Neural cell (in vitro differentiated cells): Measurements from ENCODE around the gene FTCD. TPM values are rescaled to one million over a fixed set of nuclear protein-coding genes. Genes with fewer than 3 reads are reported as not detected.
A peak's percentile ranks its signal among the peaks of the same experiment; 100 is the strongest.
"Not testable (repeated sequence)": the region's sequence is repeated elsewhere in the genome, so short reads cannot be mapped to it uniquely, and the experiment has no call there.

Experiments
- H2AFZ ChIP-seq: fragments of 200-600, 300-800 bp; sonication (generic), shearing (Covaris generic); 2 replicates; pipeline ENCODE4 v1.6.0; 2014; ENCODE audit warnings: low read depth, mild to moderate bottlenecking, antibody characterized with exemption, low read length, moderate library complexity
- H3F3A ChIP-seq: fragments of 200-600 bp; shearing (Covaris generic); 2 replicates; pipeline ENCODE4 v1.6.1; 2016; ENCODE audit warnings: mild to moderate bottlenecking, moderate library complexity, mixed read lengths, antibody characterized with exemption, low read length; ENCODE audit not compliant: insufficient read depth, poor library complexity, severe bottlenecking
- H3K27ac ChIP-seq: fragments of 200-600, 300-800 bp; sonication (generic), shearing (Covaris generic); 2 replicates; pipeline ENCODE4 v1.5.1; 2014; ENCODE audit warnings: mild to moderate bottlenecking, low read length, moderate library complexity
- H3K27me3 ChIP-seq: fragments of 300-800, 200-600 bp; sonication (generic), shearing (Covaris generic); 2 replicates; pipeline ENCODE4 v1.6.0; 2014; ENCODE audit warnings: mild to moderate bottlenecking, low read depth, low read length, moderate library complexity; ENCODE audit not compliant: insufficient read depth
- H3K36me3 ChIP-seq: fragments of 300-800, 200-600 bp; sonication (generic), shearing (Covaris generic); 2 replicates; pipeline ENCODE4 v1.5.1; 2014; ENCODE audit warnings: mild to moderate bottlenecking, antibody characterized with exemption, low read length, moderate library complexity; ENCODE audit not compliant: insufficient read depth
- H3K4me2 ChIP-seq: fragments of 300-800, 200-600 bp; sonication (generic), shearing (Covaris generic); 2 replicates; pipeline ENCODE4 v1.6.0; 2014; ENCODE audit warnings: mild to moderate bottlenecking, low read length
- H3K4me3 ChIP-seq: fragments of 300-800, 200-600 bp; sonication (generic), shearing (Covaris generic); 2 replicates; pipeline ENCODE4 v1.5.1; 2014; ENCODE audit warnings: mild to moderate bottlenecking, low read length, moderate library complexity
- H3K79me2 ChIP-seq: fragments of 200-600 bp; shearing (Covaris generic); replicated peaks from 2 replicates; pipeline ENCODE4 v1.6.0; 2014; ENCODE audit warnings: mild to moderate bottlenecking, low read length, moderate library complexity; ENCODE audit not compliant: insufficient read depth
- H3K9ac ChIP-seq: fragments of 300-800, 200-600 bp; sonication (generic), shearing (Covaris generic); 2 replicates; pipeline ENCODE4 v1.6.1; 2016; ENCODE audit warnings: mild to moderate bottlenecking, low read length, mixed read lengths
- H3K9me2 ChIP-seq: fragments of 200-600 bp; shearing (Covaris generic); 2 replicates; pipeline ENCODE4 v1.6.1; 2016; ENCODE audit warnings: mild to moderate bottlenecking, low read length, mixed read lengths; ENCODE audit not compliant: insufficient read depth
- H3K9me3 ChIP-seq: fragments of 200-600, 300-800 bp; sonication (generic), shearing (Covaris generic); 2 replicates; pipeline ENCODE4 v1.6.1; 2016; ENCODE audit warnings: mild to moderate bottlenecking, mixed run types, low read length, moderate library complexity, mixed read lengths
- H4K20me1 ChIP-seq: fragments of 200-600 bp; shearing (Covaris generic); 2 replicates; pipeline ENCODE4 v1.6.1; 2016; ENCODE audit warnings: mild to moderate bottlenecking, mixed run types; ENCODE audit not compliant: insufficient read depth
- EZH2 ChIP-seq: fragments of 200-600, 300-800 bp; shearing (Covaris generic), sonication (generic); IDR thresholded peaks from 2 replicates; pipeline ENCODE4 v1.6.1; 2014; ENCODE audit warnings: antibody characterized with exemption, low read length, borderline replicate concordance, mild to moderate bottlenecking; ENCODE audit not compliant: insufficient read depth, poor library complexity, severe bottlenecking
- MXI1 ChIP-seq: fragments of 450-650 bp; conservative IDR thresholded peaks from 2 replicates; pipeline ENCODE4 v1.6.1; 2014; ENCODE audit warnings: antibody characterized with exemption, mild to moderate bottlenecking; ENCODE audit not compliant: poor library complexity, severe bottlenecking
- POLR2AphosphoS5 ChIP-seq: IDR thresholded peaks from 2 replicates; pipeline ENCODE4 v1.6.1; 2012
- RAD21 ChIP-seq: fragments of 450-650 bp; conservative IDR thresholded peaks from 2 replicates; pipeline ENCODE4 v1.6.1; 2014; ENCODE audit warnings: antibody characterized with exemption, mild to moderate bottlenecking, moderate library complexity
- SMC3 ChIP-seq: fragments of 450-650 bp; conservative IDR thresholded peaks from 2 replicates; pipeline ENCODE4 v1.6.1; 2014; ENCODE audit warnings: antibody characterized with exemption, mild to moderate bottlenecking, moderate library complexity; ENCODE audit not compliant: poor library complexity
- polyA plus RNA-seq: library from polyadenylated mRNA; depleted of rRNA; stranded (reverse); fragments of >200 nt; gene quantifications from 2 replicates; pipeline ENCODE4 v1.2.3, GENCODE V29; 2014
- TF ChIP-seq, protein P1 (sequence below): IDR thresholded peaks from 2 replicates; pipeline ENCODE4 v1.6.1; 2012; ENCODE audit warnings: borderline replicate concordance

FTCD gene
- polyA plus RNA-seq, 1 donor from 2014 or later: 2.0 TPM

- Histone ChIP-seq H3K27me3 (no peaks in the 10 kb centered on the region), H3K27ac (no peak overlapping the region), H3K79me2 (no peaks in the 10 kb centered on the region), H3K4me2 (no peak overlapping the region), H3K9ac (no peak overlapping the region), H4K20me1 (no peaks in the 10 kb centered on the region), H2AFZ (no peak overlapping the region), H3F3A (no peaks in the 10 kb centered on the region), H3K36me3 (peaks cover 3% of the 10 kb centered on the region), H3K9me2 (no peaks in the 10 kb centered on the region), H3K4me3 (no peak overlapping the region), H3K9me3 (no peaks in the 10 kb centered on the region)
- TF ChIP-seq, protein P1, sequence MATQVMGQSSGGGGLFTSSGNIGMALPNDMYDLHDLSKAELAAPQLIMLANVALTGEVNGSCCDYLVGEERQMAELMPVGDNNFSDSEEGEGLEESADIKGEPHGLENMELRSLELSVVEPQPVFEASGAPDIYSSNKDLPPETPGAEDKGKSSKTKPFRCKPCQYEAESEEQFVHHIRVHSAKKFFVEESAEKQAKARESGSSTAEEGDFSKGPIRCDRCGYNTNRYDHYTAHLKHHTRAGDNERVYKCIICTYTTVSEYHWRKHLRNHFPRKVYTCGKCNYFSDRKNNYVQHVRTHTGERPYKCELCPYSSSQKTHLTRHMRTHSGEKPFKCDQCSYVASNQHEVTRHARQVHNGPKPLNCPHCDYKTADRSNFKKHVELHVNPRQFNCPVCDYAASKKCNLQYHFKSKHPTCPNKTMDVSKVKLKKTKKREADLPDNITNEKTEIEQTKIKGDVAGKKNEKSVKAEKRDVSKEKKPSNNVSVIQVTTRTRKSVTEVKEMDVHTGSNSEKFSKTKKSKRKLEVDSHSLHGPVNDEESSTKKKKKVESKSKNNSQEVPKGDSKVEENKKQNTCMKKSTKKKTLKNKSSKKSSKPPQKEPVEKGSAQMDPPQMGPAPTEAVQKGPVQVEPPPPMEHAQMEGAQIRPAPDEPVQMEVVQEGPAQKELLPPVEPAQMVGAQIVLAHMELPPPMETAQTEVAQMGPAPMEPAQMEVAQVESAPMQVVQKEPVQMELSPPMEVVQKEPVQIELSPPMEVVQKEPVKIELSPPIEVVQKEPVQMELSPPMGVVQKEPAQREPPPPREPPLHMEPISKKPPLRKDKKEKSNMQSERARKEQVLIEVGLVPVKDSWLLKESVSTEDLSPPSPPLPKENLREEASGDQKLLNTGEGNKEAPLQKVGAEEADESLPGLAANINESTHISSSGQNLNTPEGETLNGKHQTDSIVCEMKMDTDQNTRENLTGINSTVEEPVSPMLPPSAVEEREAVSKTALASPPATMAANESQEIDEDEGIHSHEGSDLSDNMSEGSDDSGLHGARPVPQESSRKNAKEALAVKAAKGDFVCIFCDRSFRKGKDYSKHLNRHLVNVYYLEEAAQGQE: no peak
- no peak for TF ChIP-seq MXI1
These were observed 16.2 kb upstream of the FTCD start for GRCh38 chr21:46171585-46171984.

DNA sequence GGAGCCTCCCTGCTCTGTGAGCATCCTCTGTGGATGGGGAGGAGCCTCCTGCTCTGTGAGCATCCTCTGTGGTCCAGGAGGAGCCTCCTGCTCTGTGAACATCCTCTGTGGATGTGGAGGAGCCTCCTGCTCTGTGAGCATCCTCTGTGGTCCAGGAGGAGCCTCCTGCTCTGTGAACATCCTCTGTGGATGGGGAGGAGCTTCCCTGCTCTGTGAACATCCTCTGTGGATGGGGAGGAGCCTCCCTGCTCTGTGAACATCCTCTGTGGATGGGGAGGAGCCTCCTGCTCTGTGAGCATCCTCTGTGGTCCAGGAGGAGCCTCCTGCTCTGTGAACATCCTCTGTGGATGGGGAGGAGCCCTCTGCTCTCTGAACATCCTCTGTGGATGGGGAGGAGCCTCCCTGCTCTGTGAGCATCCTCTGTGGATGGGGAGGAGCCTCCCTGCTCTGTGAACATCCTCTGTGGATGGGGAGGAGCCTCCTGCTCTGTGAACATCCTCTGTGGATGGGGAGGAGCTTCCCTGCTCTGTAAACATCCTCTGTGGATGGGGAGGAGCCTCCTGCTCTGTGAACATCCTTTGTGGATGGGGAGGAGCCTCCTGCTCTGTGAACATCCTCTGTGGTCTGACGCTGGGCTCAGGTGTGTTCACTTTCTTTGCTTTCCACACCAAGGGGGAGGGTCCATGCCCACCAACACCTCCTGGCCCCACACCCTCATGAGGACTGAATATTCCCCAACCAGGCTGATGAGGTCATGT, 15.2 kb upstream of the FTCD start:
- not testable (repeated sequence) for H3K27ac ChIP-seq, H3K36me3 ChIP-seq, H4K20me1 ChIP-seq, H3K79me2 ChIP-seq, H3K9me2 ChIP-seq, H2AFZ ChIP-seq, H3K27me3 ChIP-seq, H3K9ac ChIP-seq, H3F3A ChIP-seq, H3K9me3 ChIP-seq, H3K4me3 ChIP-seq, H3K4me2 ChIP-seq

GRCh38 chr21:46168659-46169386, 13.4 kb upstream of the FTCD start:
- Histone ChIP-seq H3K27me3 (no peaks in the 10 kb centered on the region), H3K27ac (no peak overlapping the region), H3K4me3 (no peak overlapping the region), H3K79me2 (no peaks in the 10 kb centered on the region), H3K9me2 (no peaks in the 10 kb centered on the region), H3K9me3 (peaks cover 4% of the 10 kb centered on the region), H3K9ac (no peak overlapping the region), H4K20me1 (no peaks in the 10 kb centered on the region), H2AFZ (no peak overlapping the region), H3K36me3 (peaks cover 3% of the 10 kb centered on the region), H3K4me2 (no peak overlapping the region), H3F3A (no peaks in the 10 kb centered on the region)
- TF ChIP-seq RAD21: no peak
- TF ChIP-seq EZH2: no peak
- no peak for TF ChIP-seq SMC3
- peak; percentile 17 for TF ChIP-seq POLR2AphosphoS5
